PFSK-1 (cell line): ENCODE data around the gene RANGAP1.

Experiments
- FOXP2 ChIP-seq: optimal IDR thresholded peaks from 2 replicates; pipeline ENCODE3; 2011; ENCODE audit warnings: borderline replicate concordance, control low read depth, inconsistent platforms; ENCODE audit not compliant: insufficient read depth; ENCODE audit errors: extremely low read length, extremely low read depth
- POLR2AphosphoS5 ChIP-seq: IDR thresholded peaks from 2 replicates; pipeline ENCODE4 v1.6.1; 2012; ENCODE audit warnings: low read depth, mild to moderate bottlenecking, control low read depth, low read length, moderate library complexity
- SIN3A ChIP-seq: IDR thresholded peaks from 2 replicates; pipeline ENCODE4 v1.6.1; 2012; ENCODE audit warnings: mild to moderate bottlenecking, low read length, moderate library complexity, borderline replicate concordance; ENCODE audit not compliant: insufficient read depth
- TAF1 ChIP-seq: IDR thresholded peaks from 2 replicates; pipeline ENCODE4 v1.6.1; 2012; ENCODE audit warnings: low read length, control low read depth, borderline replicate concordance; ENCODE audit not compliant: insufficient read depth
- TF ChIP-seq, protein P1 (sequence below), 2 experiments: IDR thresholded peaks; 2 replicates each; pipeline versions ENCODE4 v1.6.1 to v1.8.0; 2011 to 2012; ENCODE audit warnings: low read depth in 2 of 2, low read length in 2 of 2, control low read depth in 1 of 2, inconsistent platforms in 1 of 2, mild to moderate bottlenecking in 1 of 2, moderate library complexity in 1 of 2; ENCODE audit not compliant: insufficient read depth in 1 of 2

DNA sequence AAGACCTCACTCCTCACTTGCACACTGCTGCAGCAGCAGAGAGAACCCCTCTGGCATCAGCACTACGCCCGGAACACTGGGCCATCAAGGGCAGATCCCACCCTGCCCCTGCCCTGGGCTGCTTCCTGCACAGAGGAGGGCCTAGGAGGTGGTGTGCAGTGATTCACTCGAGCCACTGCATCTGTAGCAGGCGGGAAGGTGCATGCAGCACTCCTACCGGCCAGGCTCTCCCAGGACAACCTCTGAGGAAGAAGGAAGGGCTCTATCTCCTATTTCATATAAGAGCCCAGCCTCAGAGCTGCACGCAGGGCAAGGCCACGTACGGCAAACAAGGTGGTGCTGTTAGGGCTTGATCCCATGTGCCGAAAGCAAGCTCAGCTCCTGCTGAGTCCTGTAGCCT is 14.2 kb downstream of the RANGAP1 start:
- no peak for TF ChIP-seq TAF1
- TF ChIP-seq POLR2AphosphoS5: no peak
- TF ChIP-seq SIN3A: no peak
- TF ChIP-seq, protein P1, sequence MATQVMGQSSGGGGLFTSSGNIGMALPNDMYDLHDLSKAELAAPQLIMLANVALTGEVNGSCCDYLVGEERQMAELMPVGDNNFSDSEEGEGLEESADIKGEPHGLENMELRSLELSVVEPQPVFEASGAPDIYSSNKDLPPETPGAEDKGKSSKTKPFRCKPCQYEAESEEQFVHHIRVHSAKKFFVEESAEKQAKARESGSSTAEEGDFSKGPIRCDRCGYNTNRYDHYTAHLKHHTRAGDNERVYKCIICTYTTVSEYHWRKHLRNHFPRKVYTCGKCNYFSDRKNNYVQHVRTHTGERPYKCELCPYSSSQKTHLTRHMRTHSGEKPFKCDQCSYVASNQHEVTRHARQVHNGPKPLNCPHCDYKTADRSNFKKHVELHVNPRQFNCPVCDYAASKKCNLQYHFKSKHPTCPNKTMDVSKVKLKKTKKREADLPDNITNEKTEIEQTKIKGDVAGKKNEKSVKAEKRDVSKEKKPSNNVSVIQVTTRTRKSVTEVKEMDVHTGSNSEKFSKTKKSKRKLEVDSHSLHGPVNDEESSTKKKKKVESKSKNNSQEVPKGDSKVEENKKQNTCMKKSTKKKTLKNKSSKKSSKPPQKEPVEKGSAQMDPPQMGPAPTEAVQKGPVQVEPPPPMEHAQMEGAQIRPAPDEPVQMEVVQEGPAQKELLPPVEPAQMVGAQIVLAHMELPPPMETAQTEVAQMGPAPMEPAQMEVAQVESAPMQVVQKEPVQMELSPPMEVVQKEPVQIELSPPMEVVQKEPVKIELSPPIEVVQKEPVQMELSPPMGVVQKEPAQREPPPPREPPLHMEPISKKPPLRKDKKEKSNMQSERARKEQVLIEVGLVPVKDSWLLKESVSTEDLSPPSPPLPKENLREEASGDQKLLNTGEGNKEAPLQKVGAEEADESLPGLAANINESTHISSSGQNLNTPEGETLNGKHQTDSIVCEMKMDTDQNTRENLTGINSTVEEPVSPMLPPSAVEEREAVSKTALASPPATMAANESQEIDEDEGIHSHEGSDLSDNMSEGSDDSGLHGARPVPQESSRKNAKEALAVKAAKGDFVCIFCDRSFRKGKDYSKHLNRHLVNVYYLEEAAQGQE (IDR thresholded peaks at IDR 0.05; ENCODE audit: insufficient read depth in 1 of 2, low read depth in 2 of 2, low read length in 2 of 2): no peak
- TF ChIP-seq FOXP2: no peak
